ENCODE data around the gene FAM240A.

DNA sequence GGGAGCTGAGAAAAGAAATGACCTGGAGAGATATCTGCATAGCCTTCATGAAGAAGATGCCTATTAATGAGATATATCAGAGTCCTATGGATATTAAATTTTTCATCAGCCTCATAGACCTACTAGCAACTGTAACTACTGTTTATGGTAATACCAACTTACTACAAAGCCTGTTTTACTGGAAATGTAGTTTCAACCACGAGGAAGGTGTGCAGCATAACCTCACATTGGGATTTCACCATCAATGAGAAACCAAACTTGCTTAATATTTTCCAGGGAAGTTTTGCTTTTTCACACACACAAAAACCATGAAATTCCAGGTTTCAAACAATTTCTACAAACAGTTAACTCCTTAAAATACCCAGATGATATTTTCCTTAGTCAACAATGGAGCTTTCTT lies 31.4 kb downstream of the FAM240A start:
- TF ChIP-seq EP300 (IDR thresholded peaks at IDR 0.05) = no peak
- no peak for TF ChIP-seq POLR2AphosphoS5 (IDR thresholded peaks at IDR 0.05)
- no peak for TF ChIP-seq CTCF (IDR thresholded peaks at IDR 0.05)
- TF ChIP-seq POLR2A (IDR thresholded peaks at IDR 0.05) = no peak
